Activated CD4-positive, alpha-beta T cell treated with anti-CD3 and anti-CD28 coated beads, Interleukin-10, Interleukin-2, amounts not matched to agents 100 ng/mL and 50 ng/mL, durations not matched to agents 16 hours and 8 hours (primary cell): ENCODE data around the gene BCL2A1.
"Not testable (repeated sequence)": the region's sequence is repeated elsewhere in the genome, so short reads cannot be mapped to it uniquely, and the experiment has no call there.

Source experiments
- DNase-seq: peaks from one replicate; pipeline ENCODE4 v3.0.0-alpha.2; 2020

BCL2A1 gene

GRCh38 chr15:79988448-79989117 lies 17.6 kb upstream of the BCL2A1 start:
- no peak for DNase-seq

- DNase-seq = no peak
Observed at GRCh38 chr15:79987969-79988368, 17.0 kb upstream of the BCL2A1 start.

- no peak for DNase-seq
Observed at GRCh38 chr15:79987569-79987955, 16.6 kb upstream of the BCL2A1 start.

GRCh38 chr15:79981831-79982455 lies 10.9 kb upstream of the BCL2A1 start:
- peak; percentile 50 for DNase-seq

- DNase-seq = peak; percentile 34
Observed at GRCh38 chr15:79978655-79979514, 7.9 kb upstream of the BCL2A1 start.

- DNase-seq = no peak
Observed at GRCh38 chr15:79978260-79978654, 7.3 kb upstream of the BCL2A1 start.

- no peak for DNase-seq
Observed at GRCh38 chr15:79977431-79978054, 6.5 kb upstream of the BCL2A1 start.

- DNase-seq = peak; percentile 61
Observed at GRCh38 chr15:79973456-79974195, 2.6 kb upstream of the BCL2A1 start.

GRCh38 chr15:79972863-79973262 lies 1.9 kb upstream of the BCL2A1 start:
- no peak for DNase-seq

- DNase-seq = no peak
Observed at GRCh38 chr15:79970181-79970580, 815 bp downstream of the BCL2A1 start.

- no peak for DNase-seq
Observed at GRCh38 chr15:79969146-79969545, 1.9 kb downstream of the BCL2A1 start.

- DNase-seq = peak; percentile 87
Observed at GRCh38 chr15:79967298-79968182, 3.5 kb downstream of the BCL2A1 start.

- no peak for DNase-seq
Observed at GRCh38 chr15:79966634-79967297, 4.2 kb downstream of the BCL2A1 start.

- DNase-seq = peak; percentile 69
Observed at GRCh38 chr15:79965846-79966630, 5.0 kb downstream of the BCL2A1 start.

GRCh38 chr15:79964232-79964805 lies 6.7 kb downstream of the BCL2A1 start:
- no peak for DNase-seq

- DNase-seq = not testable (repeated sequence)
Observed at GRCh38 chr15:79962921-79963320, 8.1 kb downstream of the BCL2A1 start.

- no peak for DNase-seq
Observed at GRCh38 chr15:79962178-79962577, 8.8 kb downstream of the BCL2A1 start.

- no peak for DNase-seq
Observed at GRCh38 chr15:79960502-79961212, 10.3 kb downstream of the BCL2A1 start.

- no peak for DNase-seq
Observed at GRCh38 chr15:79957741-79958140, 13.3 kb downstream of the BCL2A1 start.
